Parathyroid adenoma (tissue), 2 donors: ENCODE measurements around the gene DGCR8.

Experiments
- H2AFZ ChIP-seq: fragments of 300-600 bp; sonication (generic); one replicate; pipeline ENCODE4 v1.7.0; 2017; ENCODE audit warnings: antibody characterized with exemption, mild to moderate bottlenecking
- H3K27ac ChIP-seq: fragments of 300-600 bp; sonication (generic); one replicate; pipeline ENCODE4 v1.7.0; 2017
- H3K27me3 ChIP-seq: fragments of 300-600 bp; sonication (generic); one replicate; pipeline ENCODE4 v1.7.0; 2017; ENCODE audit warnings: low read length; ENCODE audit not compliant: control insufficient read depth, insufficient read depth
- H3K36me3 ChIP-seq: fragments of 300-600 bp; sonication (generic); one replicate; pipeline ENCODE4 v1.7.0; 2017; ENCODE audit warnings: low read length; ENCODE audit not compliant: control insufficient read depth, insufficient read depth
- H3K4me1 ChIP-seq: fragments of 300-600 bp; sonication (generic); one replicate; pipeline ENCODE4 v1.7.0; 2017; ENCODE audit warnings: control low read depth
- H3K4me2 ChIP-seq: fragments of 300-600 bp; sonication (generic); one replicate; pipeline ENCODE4 v1.7.0; 2017; ENCODE audit warnings: low read length
- H3K4me3 ChIP-seq: fragments of 300-600 bp; sonication (generic); one replicate; pipeline ENCODE4 v1.7.0; 2017; ENCODE audit warnings: low read depth, low read length
- H3K79me2 ChIP-seq: fragments of 300-600 bp; sonication (generic); one replicate; pipeline ENCODE4 v1.7.0; 2017; ENCODE audit warnings: control low read depth
- H3K9ac ChIP-seq: fragments of 300-600 bp; sonication (generic); one replicate; pipeline ENCODE4 v1.7.0; 2017; ENCODE audit warnings: mild to moderate bottlenecking
- H3K9me3 ChIP-seq: fragments of 300-600 bp; sonication (generic); one replicate; pipeline ENCODE4 v1.7.0; 2017; ENCODE audit warnings: low read length; ENCODE audit not compliant: control insufficient read depth
- TF ChIP-seq, protein P1 (sequence below): fragments of 300-600 bp; sonication (generic); IDR thresholded peaks from one replicate; pipeline ENCODE4 v1.7.0; 2017; ENCODE audit warnings: antibody characterized with exemption, mild to moderate bottlenecking
- donor health status: primary hyperparathyroidism.

Gene DGCR8

DNA sequence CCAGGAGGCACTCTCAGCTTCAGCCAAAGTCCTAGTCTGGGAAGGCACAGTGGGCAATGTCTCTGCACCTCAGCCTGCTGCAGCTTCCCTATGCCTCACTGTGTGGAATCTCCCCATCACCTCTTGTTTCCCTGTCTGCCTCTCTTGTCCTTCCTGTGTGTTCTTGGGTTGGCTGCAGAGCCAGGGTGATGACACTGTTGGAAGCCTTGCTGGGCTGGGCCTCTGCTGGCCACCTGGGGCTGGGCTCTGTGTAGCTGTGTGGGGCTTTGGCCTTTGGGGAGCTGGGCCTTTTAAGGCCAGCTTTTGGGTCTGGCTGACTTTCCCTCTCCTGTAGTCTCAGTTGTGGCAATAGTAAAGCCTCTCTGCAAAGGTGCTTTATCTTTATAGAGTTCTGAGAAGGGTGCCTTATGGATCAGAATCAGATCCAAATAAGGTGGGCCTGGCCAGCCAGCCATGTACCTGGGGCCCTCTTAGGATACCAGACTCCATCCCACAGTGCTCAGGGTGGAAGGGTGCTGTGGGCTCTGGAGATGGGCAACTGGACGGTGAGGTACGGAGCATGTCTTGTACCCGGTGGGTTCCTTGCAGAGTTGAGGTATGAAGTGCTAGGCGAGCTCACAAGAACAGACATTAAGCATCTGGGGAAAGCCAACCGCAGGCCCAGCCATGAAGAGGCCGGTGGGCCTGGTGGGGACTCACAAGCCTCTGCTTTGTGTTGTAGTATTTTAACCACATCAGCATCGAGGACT lies 25.6 kb downstream of the DGCR8 start:
- Histone ChIP-seq H3K4me3 (no peak overlapping the region), H3K36me3 (no peaks in the 10 kb centered on the region), H2AFZ (no peak overlapping the region), H3K27ac (no peak overlapping the region), H3K27me3 (no peaks in the 10 kb centered on the region), H3K4me1 (no peaks in the 10 kb centered on the region), H3K9me3 (no peaks in the 10 kb centered on the region), H3K79me2 (no peaks in the 10 kb centered on the region), H3K9ac (no peak overlapping the region), H3K4me2 (no peak overlapping the region)
- TF ChIP-seq, protein P1, sequence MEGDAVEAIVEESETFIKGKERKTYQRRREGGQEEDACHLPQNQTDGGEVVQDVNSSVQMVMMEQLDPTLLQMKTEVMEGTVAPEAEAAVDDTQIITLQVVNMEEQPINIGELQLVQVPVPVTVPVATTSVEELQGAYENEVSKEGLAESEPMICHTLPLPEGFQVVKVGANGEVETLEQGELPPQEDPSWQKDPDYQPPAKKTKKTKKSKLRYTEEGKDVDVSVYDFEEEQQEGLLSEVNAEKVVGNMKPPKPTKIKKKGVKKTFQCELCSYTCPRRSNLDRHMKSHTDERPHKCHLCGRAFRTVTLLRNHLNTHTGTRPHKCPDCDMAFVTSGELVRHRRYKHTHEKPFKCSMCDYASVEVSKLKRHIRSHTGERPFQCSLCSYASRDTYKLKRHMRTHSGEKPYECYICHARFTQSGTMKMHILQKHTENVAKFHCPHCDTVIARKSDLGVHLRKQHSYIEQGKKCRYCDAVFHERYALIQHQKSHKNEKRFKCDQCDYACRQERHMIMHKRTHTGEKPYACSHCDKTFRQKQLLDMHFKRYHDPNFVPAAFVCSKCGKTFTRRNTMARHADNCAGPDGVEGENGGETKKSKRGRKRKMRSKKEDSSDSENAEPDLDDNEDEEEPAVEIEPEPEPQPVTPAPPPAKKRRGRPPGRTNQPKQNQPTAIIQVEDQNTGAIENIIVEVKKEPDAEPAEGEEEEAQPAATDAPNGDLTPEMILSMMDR: no peak

DNA sequence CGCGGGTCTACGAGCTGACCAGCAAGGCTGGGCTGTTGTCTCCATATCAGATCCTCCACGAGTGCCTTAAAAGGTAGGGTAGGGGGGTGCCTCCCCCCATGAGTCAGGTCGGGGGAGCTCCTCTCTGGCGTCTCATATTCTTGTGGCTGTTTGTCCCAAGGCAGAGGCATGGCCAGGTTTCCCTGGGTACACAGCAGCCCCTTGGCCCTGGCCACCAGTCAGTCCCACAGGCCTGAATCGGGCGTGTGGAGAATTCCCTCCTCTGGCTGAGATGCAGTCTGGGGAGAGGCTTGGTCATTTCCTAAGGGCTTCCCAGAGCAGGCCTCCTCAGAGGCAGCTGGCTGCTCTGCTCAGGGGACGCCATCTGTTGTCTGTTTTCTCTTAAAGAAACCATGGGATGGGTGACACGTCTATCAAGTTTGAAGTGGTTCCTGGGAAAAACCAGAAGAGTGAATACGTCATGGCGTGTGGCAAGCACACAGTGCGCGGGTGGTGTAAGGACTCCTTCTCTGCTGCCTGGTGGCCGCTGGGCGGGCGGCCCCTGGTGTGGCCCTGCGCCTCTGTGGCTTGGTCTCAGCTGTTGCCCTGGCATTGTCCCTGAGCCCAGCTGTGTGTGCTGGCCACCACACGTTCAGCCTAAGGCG lies 26.3 kb downstream of the DGCR8 start:
- Histone ChIP-seq H3K27ac (no peak overlapping the region), H3K4me1 (no peaks in the 10 kb centered on the region), H3K79me2 (no peaks in the 10 kb centered on the region), H3K9me3 (no peaks in the 10 kb centered on the region), H3K4me3 (no peak overlapping the region), H3K4me2 (no peak overlapping the region), H3K27me3 (no peaks in the 10 kb centered on the region), H2AFZ (no peak overlapping the region), H3K36me3 (no peaks in the 10 kb centered on the region), H3K9ac (no peak overlapping the region)
- TF ChIP-seq, protein P1: no peak

DNA sequence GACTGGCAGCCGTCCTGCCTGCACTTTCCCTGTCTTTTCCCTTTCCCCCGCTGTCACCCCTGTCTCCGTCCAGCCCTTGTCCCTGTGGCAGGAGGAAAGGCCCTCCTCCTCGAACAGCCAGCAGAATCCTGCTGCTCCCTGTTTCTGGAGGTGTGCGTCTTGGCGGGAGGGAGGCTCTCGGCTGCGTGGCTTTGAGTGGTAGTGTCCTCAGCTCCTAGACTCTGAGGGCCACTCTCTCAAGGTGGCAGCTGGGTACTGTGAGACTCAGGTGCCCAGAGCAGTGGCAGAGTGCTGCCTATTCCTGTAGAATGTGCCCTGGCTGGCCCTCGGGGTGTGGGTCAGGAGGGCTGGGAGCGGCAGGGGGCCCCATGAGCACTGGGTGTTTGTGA lies 26.8 kb downstream of the DGCR8 start:
- H3K79me2 ChIP-seq: no peaks in the 10 kb centered on the region
- TF ChIP-seq, protein P1: no peak
- H3K4me3 ChIP-seq: no peak overlapping the region
- H2AFZ ChIP-seq: no peak overlapping the region
- H3K9ac ChIP-seq: no peak overlapping the region
- no peaks in the 10 kb centered on the region for H3K27me3 ChIP-seq
- no peaks in the 10 kb centered on the region for H3K9me3 ChIP-seq
- no peak overlapping the region for H3K27ac ChIP-seq
- no peaks in the 10 kb centered on the region for H3K36me3 ChIP-seq
- H3K4me2 ChIP-seq: no peak overlapping the region
- no peaks in the 10 kb centered on the region for H3K4me1 ChIP-seq

DNA sequence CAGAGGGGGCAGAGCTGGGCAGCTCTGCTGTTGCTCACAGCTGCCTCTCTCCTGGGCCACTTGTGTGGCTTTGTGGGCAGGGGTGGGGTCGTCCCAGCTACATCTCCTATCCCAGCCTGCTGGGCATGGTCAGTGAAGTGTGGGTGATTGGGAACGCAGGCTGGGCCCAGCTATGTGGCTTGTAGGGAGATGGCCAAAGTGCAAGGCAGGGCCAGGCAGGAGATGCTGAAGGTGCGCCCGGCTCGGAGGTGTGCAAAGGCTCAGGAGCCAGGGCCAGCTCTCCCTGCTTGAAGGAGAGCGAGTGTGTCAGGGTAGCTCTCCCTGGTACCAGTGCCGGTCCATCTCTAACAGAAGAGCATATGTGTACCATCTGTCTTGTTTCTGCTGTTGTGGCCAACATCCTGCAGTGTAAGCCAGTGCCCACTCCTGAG lies 27.4 kb downstream of the DGCR8 start:
- no peak overlapping the region for H3K4me3 ChIP-seq
- no peaks in the 10 kb centered on the region for H3K36me3 ChIP-seq
- no peaks in the 10 kb centered on the region for H3K27me3 ChIP-seq
- no peaks in the 10 kb centered on the region for H3K79me2 ChIP-seq
- H3K4me2 ChIP-seq: no peak overlapping the region
- TF ChIP-seq, protein P1: no peak
- H3K4me1 ChIP-seq: no peaks in the 10 kb centered on the region
- no peaks in the 10 kb centered on the region for H3K9me3 ChIP-seq
- no peak overlapping the region for H3K9ac ChIP-seq
- no peak overlapping the region for H2AFZ ChIP-seq
- H3K27ac ChIP-seq: no peak overlapping the region
